C4-2B (cell line): ENCODE measurements around the gene FGD4.

Source experiments
- CTCF ChIP-seq: fragments of 450-650 bp; conservative IDR thresholded peaks from 2 replicates; pipeline ENCODE4 v1.5.1; 2017; ENCODE audit warnings: mild to moderate bottlenecking
- ZFX ChIP-seq: fragments of 450-650 bp; IDR thresholded peaks from 2 replicates; pipeline ENCODE4 v1.6.1; 2017

GRCh38 chr12:32679920-32680237 is 280.5 kb downstream of the FGD4 start:
- TF ChIP-seq CTCF (no peak), ZFX (no peak)
